ENCODE results near the gene MRPS27.

DNA sequence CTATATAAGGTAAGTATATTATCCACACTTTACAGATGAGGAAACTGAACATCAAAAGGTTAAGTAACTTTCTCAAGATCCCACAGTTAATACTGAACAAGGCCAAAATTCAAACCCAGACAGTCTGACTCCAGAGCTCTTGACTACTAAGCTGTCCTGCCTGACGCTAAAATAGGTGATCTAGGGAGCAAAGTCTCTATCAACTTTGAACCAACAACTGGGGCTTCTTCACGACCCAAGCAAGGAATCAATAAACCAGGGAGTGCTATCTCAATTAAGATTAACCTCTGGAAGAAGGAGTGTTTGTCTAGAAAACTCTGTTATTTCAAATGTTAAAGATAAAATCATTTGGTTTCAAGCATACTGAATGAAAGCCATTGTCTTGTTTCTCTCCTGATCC is 64.4 kb downstream of the MRPS27 start:
- TF ChIP-seq, protein P1, sequence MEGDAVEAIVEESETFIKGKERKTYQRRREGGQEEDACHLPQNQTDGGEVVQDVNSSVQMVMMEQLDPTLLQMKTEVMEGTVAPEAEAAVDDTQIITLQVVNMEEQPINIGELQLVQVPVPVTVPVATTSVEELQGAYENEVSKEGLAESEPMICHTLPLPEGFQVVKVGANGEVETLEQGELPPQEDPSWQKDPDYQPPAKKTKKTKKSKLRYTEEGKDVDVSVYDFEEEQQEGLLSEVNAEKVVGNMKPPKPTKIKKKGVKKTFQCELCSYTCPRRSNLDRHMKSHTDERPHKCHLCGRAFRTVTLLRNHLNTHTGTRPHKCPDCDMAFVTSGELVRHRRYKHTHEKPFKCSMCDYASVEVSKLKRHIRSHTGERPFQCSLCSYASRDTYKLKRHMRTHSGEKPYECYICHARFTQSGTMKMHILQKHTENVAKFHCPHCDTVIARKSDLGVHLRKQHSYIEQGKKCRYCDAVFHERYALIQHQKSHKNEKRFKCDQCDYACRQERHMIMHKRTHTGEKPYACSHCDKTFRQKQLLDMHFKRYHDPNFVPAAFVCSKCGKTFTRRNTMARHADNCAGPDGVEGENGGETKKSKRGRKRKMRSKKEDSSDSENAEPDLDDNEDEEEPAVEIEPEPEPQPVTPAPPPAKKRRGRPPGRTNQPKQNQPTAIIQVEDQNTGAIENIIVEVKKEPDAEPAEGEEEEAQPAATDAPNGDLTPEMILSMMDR (IDR thresholded peaks at IDR 0.05): no peak
- no peak for TF ChIP-seq ZFX (IDR thresholded peaks at IDR 0.05; ENCODE audit: borderline replicate concordance)

Data from 22Rv1 (cell line).